Activated gamma-delta T cell (primary cell): ENCODE data around the gene FERMT3.
A peak's percentile ranks its signal among the peaks of the same experiment; 100 is the strongest.

Experiments
- DNase-seq: peaks from one replicate; lab custom pipeline; 2025; lab: John Stamatoyannopoulos, UW

The FERMT3 gene

DNA sequence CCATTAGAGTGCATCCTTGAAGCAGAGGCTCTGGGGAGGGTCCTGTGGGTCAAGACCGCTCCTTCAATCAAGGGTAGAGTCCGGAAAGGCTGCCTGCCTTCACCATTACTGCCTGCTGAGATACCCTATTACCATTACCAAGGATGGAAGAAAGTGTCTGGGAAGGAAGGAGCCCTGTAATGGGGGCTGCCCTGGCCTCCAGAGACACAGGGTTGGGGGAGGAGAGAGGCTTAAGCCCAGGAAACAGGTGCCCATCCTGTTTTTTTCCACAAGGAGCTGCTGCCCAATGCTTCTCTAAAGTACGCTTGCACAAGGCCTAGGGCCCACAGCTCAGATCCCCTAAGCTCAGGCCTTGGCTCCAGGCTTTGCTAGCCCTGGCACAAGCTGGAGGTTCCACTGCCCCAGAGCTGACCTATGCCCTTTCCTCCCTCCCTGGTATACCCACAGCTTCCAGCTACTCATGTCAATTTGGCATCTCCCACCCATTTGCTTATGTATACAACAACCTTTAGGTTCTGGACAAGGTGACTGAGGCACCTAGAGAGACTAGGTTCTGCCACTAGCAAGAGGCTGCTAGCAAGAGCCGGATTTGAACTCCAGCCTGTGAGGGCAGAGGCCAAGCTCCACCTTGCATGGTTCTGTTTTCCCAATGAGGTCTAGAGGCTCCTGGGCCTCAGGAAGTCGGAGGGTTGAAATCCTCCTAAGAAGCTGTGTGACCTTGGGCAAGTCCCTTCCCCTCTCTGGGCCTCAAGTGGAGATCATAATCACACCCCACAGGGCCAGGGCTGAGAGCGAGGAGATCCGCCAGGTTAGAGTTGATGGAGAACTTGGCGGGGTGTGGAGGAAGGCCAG, 43.3 kb downstream of the FERMT3 start:
- DNase-seq, result no peak

DNA sequence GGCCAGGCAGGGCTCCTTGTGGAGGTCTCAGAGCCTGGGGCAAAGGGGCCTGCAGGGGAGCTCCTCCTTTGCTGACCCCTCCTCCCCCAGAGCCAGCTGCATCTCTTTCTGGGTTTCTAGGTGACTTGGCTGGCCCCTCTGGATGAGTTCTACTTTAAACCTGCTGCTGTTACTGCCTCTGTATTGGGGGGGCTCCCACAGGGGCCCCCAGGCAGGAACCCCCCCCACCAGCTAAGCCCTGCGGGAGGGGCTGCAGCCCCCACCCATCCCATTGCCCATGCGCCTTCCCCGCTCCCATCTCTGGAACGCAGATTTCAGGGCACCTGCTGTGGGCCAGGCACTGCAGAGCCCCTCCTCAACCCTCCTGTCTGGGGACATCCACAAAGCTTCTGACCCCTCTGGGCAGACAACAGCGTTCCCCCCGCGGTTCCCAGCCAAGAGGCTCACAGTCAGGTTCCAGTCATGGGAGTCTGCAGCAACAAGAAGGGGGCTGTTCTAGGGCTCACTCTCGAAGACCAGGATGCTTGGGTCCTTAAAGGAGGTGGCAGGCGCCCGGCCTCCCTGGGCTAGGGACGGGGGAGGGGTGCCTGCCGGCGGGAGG, 44.0 kb downstream of the FERMT3 start:
- no peak for DNase-seq

DNA sequence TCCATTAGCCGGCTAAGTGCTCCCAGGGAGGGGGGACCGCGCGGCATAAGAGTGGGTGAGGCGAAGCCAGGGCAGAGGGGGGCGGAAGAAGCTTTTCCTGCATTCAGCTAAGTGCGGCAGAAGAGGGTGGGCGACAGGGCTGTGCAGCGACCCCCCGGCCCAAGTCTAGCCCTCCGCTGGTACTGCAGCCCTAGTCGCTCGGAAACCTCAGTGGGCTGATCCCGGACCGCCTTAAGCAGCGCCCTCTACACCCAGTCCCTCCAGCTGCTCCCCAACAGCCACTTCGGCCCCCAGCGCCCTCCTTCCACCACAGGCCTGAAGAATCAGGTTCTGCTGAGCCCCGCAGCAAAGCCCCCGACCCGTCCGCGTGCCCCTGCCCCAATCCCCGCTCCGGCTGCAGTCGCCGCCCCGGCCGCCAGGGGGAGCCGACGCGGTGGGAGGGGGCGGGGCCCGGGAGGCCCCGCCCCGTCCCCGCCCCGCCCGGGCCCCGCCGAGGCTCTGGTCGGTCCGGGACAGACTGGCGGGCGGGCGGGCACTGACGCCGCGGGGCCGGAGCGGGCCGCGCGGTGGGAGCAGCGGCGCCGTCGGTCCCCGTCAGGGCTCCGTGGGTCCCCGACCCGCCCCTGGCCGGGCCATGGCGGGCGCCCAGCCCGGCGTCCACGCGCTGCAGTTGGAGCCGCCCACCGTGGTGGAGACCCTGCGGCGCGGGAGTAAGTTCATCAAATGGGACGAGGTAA, 44.7 kb downstream of the FERMT3 start, which contains the start of gene PLCB3:
PLCB3 (plus strand) TSS at position 515 of the 737 bp plus-strand sequence; CDS start at position 635, 120 bp downstream.
- DNase-seq, result peak; percentile 57

DNA sequence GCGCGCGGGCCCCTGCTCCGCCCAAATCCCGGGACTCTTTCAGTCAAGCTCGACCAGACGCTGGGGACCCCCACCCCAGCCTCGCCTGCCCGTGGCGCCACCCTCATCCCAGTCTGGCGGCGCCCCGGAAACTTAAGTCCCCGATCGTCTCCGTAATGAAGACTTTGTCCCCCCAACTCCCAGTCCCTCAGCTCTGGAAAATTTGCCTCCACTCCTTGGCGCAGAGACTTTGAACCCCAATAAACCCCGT, 45.2 kb downstream of the FERMT3 start:
- DNase-seq, result no peak

DNA sequence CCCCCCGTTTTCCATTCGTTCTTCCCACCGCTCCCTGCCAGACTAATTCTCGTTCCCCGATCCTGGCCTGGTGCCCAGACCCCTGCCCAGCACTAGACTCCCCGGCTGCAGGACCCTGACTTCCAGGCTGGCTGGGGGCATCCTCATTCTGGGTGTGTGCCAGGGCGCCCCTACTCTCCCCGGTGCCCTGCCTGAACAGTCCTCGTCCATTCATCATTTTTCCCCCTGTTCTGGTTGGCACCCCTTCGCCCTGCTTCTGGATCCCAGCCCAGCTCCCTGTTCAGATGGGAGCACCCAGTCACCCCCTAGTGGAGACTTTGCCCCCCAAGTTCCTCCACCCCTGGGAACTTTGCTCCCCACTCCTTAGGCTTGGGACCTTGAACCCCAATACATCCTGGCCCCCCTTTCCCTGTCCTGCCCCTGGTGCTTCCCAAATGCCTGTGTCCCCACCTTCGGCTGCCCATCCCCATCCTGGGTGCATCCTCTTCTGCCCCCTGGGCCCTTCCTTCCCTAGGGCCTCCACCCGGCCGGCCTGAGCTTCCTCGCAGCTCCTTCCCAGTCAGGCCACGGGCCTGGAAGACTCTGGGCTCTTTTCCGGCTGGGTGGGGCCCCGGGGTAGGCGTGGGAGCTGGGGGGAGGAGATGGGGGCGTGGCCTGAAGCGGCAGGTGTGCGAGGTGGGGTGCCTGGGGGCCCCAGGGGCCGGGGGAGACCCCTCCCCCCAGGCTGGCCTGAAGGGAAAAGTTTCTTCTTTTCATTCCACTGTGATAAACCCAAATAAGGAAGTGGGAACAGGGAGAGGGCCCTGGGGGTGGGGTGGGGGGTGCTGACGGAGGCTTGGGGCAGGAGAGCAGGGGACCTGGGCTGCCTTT, 45.7 kb downstream of the FERMT3 start:
- DNase-seq, result no peak

DNA sequence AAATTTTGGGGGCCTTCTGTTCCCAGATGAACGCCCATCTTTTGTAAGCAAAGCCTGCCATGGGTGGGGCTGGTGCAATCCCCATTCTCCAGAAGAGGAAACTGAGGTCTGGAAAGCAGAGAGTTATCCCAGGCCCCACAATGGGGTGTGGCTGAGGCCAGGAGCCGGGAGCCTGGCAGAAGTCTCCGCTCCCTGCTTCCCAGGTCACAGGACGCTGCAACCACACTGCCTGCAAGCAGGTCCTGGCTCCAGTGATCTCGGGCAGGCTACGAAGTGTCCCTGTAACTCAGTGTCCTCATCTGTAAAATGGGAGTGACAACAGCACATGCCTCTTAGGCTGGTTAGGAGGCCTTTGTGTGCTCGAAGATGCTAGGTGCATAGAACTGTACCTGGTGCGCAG, 46.5 kb downstream of the FERMT3 start:
- no peak for DNase-seq

DNA sequence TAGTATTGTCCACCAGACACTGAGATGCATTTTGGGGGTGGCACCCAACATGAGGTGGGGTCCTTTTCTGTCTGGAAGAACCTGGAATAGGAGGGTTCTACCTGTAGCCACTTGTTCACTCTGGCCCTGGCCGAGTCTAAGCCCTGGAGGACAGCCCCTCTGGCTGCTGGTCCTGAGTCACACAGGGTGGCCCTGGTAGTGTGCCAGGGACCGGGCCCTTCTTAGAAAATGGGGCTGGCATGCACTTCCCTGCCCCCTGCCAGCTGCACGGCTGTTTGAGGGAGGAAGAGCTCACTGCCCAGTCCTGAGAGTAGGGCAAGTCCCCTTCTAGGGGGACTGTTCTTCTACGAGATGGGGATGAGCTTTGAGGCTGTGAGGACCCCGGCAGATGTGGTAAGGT, 47.0 kb downstream of the FERMT3 start:
- DNase-seq, result no peak

- DNase-seq, result no peak
Observed at GRCh38 chr11:64254326-64254725, 47.8 kb downstream of the FERMT3 start.

- DNase-seq, result no peak
Observed at GRCh38 chr11:64255135-64256128, 48.9 kb downstream of the FERMT3 start.

GRCh38 chr11:64256300-64256699, 49.8 kb downstream of the FERMT3 start:
- DNase-seq, result no peak

GRCh38 chr11:64258356-64258755, 51.8 kb downstream of the FERMT3 start:
- DNase-seq, result no peak

GRCh38 chr11:64258946-64259532, 52.5 kb downstream of the FERMT3 start:
- no peak for DNase-seq

DNA sequence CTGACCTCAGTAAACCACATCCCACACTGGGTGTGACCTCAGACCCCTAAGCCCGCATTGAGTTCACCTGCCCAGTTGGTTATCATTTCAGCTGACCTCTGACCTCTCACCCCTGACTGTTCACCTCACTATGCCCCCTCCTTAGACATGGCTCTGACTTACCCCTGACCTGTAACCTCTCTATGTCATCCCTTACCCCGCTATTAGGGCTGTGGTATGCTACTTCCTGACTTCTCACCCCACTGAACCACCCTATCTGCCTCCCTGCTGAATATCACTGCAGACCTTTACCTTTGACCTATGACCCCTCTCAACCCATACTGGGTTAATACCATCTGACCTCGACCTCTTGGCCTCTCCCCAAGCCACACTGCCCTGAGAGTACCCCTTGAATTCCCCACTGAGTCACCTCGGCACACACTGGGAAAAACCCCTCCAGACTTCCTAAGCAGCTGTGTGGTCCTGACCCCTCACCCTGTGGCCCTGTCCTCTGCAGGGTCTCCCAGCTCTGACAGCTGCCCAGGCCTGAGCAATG, 53.1 kb downstream of the FERMT3 start:
- no peak for DNase-seq

- DNase-seq, result no peak
Observed at GRCh38 chr11:64260147-64260708, 53.7 kb downstream of the FERMT3 start.

DNA sequence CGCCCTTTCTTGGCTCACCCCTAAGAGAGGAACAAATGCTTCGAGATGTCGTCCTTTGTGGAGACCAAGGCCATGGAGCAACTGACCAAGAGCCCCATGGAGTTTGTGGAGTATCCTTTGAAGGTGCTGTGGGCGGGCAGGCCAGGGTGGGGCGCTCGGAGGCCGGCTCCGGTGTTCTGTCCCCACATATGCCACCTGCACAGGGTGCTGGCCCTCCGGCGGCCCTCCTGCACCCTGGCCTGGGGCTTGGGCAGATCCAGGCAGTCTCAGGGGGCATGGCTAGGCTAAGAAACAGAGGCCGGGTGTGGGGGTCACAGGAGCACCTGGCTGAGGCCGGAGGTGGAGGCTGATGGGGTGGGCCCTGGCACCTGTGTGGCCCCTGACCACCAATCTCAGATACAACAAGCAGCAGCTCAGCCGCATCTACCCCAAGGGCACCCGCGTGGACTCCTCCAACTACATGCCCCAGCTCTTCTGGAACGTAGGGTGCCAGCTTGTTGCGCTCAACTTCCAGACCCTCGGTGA, 55.1 kb downstream of the FERMT3 start:
- no peak for DNase-seq

DNA sequence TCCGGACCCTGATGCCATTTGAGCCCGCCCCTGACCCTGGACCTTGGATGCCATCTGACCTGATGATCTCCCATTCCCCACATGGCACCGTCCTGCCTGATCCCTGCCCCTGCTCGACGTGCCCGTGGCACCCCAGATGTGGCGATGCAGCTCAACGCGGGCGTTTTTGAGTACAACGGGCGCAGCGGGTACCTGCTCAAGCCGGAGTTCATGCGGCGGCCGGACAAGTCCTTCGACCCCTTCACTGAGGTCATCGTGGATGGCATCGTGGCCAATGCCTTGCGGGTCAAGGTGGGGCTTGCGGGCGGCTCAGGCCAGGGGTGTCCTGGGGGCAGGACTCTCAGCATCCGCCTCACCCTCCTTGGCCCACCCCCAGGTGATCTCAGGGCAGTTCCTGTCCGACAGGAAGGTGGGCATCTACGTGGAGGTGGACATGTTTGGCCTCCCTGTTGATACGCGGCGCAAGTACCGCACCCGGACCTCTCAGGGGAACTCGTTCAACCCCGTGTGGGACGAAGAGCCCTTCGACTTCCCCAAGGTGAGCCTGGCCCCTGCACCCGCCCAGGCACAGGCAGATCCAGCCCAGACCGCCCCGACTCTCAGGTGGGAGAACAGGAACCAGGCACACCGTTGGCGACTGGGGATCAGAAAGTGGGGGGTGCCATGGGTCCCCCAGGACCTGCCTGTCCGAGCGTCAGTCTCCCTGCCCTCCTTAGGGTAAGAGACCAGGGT, 55.9 kb downstream of the FERMT3 start:
- DNase-seq, result no peak

DNA sequence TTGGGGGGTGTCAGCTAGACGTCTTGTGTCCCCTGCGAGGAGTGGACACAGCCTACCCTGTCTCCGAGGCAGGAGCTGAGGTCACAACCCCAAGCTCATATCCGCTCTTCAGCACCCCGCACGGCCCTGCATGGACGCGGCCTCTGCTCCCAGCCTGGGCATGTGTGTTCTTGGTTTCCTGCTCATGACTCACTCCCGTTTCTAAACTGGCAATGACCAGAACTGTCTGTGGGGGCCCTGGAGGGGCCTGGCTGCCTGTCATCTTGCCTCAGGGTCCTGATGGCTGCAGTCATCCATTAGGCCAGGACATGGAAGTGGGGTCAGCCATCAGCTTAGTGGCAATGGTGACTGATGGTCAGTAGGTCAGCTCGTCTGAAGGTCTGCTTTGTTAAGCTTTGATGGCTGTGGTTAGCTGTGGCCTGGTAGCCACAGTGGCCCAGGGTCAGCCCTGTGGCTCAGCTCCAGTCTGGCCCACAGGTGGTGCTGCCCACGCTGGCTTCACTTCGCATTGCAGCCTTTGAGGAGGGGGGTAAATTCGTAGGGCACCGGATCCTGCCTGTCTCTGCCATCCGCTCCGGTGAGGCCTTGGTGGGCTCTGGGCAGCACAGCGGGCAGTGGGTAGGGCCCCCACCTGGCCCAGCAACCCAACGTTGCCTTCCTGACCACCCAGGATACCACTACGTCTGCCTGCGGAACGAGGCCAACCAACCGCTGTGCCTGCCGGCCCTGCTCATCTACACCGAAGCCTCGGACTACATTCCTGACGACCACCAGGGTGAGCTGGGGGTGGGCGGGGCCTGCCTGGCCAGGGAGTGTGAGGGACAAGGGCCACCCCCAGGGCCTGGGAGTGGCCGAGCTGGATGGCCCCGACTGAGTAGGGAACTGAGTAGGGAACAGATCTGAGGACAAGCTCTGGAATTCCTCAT, 56.8 kb downstream of the FERMT3 start:
- DNase-seq, result no peak

GRCh38 chr11:64263947-64264317, 57.4 kb downstream of the FERMT3 start:
- no peak for DNase-seq
